ENCODE measurements around the gene DDC.
"Not testable (repeated sequence)": the region's sequence is repeated elsewhere in the genome, so short reads cannot be mapped to it uniquely, and the experiment has no call there.

The DDC gene

DNA sequence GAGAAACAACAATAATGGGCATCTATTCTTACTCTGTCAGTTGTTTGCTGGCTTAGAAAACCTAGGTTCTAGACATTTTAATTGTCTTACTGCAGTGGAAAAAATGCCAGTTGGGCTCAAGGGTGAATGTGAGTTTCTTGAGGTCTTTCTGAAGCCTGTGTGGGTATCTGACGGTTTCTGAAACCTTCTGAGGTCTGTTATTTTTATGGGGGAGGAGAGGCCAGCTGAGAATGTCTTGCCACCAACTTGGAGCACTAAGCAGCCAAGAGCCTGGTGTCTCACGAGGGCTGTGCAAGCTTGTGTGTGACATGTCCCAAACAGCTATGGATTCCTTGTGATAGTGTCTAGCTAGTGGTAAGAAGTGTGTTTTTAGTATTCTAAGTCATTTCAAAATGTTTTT, 24.2 kb upstream of the DDC start:
- DNase-seq (ENCODE audit: low spot score), result no peak

DNA sequence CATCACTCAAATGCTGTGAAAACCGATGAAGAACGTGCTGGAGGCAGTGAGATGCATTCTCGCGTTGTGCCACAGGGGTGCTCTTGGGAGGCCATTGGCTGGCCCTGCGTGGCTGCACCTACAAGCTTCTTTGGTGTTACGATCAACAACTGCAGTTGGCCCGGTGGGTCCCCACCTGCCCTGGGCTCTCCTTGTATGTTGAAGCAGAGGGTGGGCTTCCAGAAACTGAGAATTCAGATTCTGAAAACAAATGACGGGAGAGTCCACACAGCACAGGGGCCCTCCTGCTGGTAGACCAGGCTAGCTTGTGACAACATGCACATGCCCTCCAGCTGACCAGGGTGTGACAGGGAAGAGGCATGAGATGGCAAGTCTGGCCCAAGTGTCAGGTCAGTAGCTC, 23.7 kb upstream of the DDC start:
- no peak for DNase-seq (ENCODE audit: low spot score)

DNA sequence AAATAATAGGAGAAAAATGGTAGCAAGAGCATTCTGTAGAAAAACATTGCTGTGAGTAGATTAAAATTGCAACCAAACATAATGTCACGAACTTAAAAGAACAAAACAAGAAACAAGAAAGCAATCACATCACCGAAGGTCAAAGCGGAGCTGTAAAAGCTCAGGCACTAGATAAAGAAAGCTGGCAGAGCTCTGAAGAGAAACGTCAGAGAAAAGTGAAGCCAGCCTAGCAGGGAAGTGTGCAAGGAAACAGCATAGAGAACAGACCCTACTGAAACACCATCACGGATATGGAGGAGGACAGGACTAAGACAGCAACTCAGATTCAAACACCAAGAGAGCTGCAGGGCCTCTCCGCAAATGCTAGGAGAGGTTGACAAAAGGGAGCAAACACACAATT, 22.5 kb upstream of the DDC start:
- no peak for DNase-seq (ENCODE audit: low spot score)

DNA sequence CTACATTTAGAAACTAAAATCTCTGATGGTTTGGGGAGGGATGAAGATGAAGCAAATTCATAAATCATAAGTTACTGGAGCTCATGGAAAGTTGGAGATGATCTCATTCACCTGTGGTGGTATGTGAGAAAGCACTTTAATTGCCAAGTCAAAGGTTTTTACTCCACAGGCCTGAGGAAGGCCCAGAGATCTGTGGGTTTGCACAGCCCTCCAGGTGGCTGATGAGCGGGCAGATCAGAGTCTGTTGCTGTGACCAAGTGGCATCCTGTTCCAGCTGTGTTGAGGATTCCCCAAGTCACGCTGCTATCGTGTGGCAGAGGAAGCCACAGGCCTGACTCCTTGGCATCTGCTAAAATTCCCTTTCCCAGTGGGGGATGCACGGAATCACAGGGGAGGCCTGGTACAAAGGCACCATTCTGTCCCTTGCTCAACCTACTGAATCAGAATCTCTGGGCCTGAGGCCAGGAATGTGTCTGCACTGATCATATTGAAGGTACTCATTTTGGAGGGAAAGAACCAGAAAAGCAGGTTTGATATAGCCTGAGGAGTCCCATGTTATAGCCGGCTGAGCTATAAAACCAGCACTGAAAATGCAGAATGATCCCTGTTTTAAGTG, 19.7 kb upstream of the DDC start:
- DNase-seq (ENCODE audit: low spot score), result no peak

DNA sequence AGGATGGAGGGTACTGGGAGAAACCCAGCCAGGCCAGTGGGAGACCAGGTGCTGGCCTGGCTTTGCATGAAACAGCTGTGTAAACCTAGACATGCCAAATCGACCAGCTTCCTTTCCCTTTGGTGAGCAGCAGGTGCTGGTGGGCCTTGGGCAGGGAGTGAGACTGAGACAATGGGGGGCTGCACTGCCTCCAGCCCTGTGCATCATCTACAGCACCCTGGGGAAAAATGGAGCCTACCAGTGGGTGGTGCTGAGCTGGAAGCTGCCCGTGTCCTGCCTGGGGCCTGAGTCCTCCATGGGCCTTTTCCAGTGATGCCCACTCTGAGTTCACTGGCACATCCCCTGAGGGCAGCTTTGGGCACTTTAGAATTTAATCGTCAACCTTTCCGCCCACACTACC, 19.2 kb upstream of the DDC start:
- DNase-seq (ENCODE audit: low spot score), result no peak

DNA sequence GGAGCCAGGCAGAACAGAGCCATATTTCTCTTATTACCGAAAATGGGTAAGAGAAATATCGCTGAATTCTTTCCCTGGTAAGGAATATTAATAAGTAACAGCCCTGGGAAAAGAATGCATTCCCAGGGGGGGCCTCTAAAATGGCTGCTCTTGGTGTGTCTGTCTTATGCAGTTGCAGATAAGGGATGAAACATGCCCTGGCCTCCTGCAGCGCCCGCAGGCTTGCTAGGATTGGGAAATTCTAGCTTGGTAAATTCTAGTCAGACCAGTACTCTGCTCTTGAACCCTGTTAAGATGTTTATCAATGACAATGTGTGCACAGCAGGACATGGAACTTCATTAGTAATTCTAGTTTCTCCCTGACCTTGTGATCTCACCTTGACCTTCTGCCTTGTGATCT, 18.1 kb upstream of the DDC start:
- not testable (repeated sequence) for DNase-seq (ENCODE audit: low spot score)

DNA sequence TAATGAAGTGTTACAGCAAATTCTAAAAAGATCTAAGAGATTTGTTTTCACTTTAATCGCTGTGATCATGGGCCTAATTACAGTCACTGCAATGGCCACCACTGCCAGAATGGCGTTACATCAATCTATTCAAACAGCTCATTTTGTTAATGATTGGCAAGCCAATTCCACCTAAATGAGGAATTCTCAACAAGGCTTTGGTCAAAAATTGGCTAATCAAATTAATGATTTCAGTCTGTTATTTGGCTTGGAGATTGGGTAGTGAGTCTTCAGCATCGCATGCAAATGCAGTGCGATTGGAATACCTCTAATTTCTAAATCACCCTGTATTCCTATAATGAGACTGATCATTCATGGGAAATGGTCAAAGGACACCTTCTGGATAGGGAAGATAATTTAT, 17.1 kb upstream of the DDC start:
- DNase-seq (ENCODE audit: low spot score), result not testable (repeated sequence)

DNA sequence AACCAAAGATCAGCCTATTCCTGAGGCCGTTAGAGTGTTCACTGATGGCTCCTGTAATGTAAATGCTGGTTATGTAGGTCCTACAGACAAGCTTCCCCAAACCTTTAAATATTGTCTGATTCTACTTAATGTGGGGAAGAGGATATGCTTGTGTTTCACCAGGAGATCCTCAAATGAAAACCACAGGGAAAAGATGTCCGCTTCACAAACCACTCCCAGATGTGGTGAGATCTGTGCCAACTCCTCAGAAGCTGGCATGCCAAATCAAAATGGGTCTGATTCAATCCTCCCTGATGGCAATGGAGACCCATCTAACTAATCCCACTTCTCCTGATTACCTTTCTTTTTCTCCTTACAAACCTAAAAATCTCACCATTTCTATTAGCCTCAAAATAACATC, 15.5 kb upstream of the DDC start:
- not testable (repeated sequence) for DNase-seq (ENCODE audit: low spot score)

DNA sequence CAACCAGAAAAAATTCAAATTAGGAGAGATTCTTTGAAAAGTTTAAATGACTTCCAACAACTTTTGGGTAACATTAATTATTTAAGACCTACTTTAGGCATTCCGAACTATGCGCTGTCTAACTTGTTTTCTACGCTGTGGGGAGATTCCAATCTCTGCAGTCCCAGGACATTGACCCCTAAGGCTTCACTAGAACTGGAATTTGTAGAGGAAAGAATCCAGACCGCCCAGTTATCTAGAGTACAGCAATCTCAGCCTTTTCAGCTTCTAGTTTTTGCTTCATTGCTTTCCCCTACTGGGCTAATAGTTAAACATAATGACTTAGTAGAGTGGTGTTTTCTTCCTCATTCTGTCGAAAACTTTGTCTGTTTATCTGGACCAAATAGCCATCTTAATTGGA, 14.9 kb upstream of the DDC start:
- no peak for DNase-seq (ENCODE audit: low spot score)

DNA sequence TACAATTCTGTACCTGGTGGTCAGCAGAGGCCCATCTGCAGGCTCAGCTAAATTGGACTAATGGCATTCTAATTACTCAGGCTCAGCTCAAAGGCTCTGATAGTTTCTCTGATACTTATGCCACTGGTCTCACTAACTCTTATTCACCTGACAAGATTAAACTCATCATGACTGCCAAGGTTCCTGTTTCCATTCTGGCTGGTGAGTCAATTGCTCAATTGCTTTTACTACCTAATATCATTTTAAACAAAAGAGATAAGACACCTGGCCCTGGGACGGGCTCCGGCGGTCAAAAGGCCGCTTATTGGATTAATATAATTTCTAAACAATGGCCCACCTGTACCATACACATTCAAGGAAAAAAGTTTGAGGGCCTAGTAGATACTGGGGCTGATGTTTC, 12.9 kb upstream of the DDC start:
- DNase-seq (ENCODE audit: low spot score), result not testable (repeated sequence)

DNA sequence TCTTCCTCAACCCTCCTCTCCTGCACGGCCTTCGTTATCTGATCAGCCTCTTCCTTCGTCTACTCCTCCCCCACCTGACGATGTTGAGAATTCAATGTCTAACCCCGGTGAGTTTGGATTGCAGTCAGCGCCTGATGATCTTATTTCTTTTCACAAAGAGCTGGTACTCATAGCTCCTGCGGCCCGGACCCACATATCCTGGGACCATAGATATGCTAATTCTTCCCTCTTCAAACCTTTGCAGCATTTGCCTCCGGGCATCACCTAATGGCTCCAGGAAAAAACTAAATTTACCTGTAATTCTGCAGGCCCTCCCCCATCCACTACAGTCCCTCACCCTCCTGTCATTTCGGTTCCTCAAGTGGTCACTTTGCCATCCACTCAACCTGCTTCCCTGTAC, 12.4 kb upstream of the DDC start:
- DNase-seq (ENCODE audit: low spot score), result no peak

DNA sequence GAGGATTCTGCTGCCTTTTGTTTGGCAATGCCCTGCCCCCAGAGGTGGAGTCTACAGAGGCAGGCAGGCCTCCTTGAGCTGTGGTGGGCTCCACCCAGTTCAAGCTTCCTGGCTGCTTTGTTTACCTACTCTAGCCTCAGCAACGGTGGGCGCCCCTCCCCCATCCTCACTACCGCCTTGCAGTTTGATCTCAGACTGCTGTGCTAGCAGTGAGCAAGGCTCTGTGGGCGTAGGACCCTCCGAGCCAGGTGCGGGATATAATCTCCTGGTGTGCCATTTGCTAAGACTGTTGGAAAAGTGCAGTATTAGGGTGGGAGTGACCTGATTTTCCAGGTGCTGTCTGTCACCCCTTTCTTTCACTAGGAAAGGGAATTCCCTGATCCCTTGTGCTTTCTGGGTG, 11.2 kb upstream of the DDC start:
- not testable (repeated sequence) for DNase-seq (ENCODE audit: low spot score)

DNA sequence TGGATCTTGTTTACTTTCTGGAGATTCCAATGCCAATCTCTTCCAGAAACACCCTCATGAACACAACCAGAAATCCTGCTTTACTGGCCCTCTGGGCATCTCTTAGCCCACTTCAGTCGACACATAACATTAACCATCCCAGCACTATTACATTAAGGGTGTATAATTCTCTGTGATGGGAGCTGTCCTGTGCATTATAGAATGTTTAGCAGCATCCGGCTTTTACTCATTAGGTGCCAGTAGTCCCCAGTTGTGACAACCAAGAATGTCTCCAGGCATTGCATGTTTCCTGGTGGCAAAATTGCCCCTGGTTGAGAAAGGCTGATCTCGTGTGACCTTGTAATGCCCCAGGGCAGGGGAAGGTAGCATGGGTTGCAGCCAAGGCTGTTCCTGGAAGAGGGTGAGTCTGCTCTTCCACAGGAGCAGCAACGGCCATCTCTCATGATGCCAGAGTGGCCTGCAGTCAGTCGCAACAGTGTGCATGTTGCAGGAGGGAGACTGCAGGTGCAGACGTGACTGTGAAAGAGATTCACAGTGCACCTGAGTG, 2.6 kb upstream of the DDC start:
- no peak for DNase-seq (ENCODE audit: low spot score)

DNA sequence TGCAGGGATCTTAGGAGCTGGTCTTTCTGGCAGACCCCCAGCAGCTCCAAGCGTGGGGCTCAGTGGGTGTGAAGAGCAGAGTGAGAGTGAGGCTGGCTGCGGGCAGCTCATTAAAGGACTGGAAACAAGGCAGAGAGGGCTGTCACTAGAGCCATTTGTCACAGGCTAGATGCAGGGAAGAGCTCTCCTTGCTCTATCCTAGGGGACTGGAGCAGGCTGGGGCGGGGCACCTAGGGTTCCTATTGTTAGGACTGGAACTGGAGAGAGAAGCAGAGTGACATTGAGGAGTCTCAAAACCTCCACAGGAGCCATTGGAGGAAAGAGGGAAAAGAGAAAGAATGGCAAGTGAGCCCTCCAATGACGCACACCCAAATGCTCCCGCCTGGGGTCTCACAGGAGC, 772 bp upstream of the DDC start:
- no peak for DNase-seq (ENCODE audit: low spot score)

DNA sequence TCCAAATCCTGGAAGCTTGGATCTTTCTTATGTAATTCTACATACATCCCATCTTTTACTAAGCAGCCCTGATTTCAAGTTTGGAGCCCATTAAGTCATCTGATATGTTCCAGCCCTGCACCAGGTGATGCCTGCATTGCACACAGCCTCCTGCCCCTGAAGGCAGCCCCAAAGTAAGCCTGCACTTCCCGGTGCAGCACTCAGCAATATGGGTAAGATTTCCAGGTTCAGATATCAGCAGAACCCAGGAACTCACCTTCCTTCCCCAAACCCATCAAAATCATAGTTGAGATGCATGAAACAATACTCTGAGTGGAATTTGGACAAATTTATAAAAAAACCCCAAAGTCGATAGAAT, 333 bp upstream of the DDC start:
- no peak for DNase-seq (ENCODE audit: low spot score)

DNA sequence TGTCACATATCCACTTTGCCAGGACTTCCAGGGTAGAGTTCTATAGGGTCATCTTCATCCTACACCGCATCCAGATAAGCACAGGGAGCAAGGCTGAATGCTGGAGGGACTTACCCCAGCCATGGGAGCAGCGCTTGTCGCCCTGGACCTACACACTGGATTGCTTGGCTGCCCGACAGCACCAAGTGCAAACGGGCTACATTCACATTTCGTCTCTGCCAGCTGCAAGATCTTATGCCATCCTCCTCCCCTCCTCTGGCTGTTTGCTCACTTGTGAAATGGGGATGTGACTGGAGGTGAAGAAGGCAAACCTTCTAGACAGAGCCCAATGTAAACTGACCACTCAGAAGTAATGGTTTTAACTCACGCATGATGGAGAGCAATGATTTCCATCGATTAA, 1.0 kb downstream of the DDC start:
- DNase-seq (ENCODE audit: low spot score), result no peak

DNA sequence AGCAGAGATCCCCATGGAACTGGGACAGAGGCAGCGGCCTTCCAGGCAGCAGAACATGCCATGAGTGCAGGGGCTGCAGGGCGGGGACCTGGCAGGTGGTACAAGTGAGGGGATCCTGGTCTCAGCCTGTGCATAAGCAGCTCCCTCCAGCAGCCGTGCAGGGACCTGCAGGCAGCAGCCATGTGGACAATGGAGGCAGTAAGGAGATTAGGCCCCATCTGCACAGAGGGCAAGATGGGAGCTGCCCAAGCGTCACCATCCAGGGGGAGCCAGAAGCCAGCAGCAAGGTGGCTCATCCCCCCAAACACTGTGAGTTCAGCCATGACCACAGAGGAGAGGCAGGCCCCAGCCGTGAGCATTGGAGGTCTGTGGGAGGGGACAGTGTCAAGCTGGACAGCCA, 3.1 kb downstream of the DDC start:
- no peak for DNase-seq (ENCODE audit: low spot score)

DNA sequence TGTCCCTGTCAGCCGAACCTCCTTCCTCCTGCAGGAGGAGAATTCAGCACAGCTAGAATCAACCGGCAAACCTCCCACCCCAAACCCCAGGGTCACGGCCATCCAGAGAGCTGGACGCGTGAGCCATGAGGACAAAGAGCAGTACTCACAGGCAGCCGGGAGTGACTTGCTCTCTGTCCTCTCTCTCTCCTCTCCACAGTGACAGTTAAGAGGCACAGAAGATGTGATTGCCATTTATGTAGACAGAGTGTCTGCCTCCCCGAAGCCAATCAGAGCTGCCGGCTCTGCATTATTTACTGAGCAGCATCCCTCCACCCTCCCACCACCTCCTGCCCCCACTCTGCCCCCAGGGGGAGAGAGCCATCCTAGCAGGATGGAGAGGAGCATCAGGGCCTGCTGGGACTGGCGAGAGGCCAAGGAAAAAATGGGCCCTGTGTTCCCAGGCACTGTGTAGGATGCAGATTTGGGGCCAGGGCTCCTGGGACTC, 4.3 kb downstream of the DDC start:
- no peak for DNase-seq (ENCODE audit: low spot score)

DNA sequence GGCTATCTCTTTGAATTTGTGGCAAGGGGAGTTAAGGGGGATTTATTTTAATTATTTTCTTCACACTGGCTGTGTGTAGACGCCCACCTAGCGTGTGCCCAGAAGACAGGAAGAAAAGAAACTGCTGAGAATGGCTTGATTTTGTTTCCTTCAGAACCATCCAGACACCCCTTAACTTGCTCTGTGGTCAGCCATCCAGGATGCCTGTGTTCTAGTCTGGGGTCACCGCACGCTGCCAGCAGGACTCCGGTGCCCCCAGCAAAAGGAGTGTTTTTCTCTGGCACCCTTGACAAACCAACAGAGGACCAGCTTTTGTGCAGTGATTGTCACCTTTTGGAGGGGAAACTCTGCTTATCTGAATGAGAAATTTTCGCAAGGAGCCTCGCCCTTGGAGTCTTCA, 5.3 kb downstream of the DDC start:
- DNase-seq (ENCODE audit: low spot score), result no peak

DNA sequence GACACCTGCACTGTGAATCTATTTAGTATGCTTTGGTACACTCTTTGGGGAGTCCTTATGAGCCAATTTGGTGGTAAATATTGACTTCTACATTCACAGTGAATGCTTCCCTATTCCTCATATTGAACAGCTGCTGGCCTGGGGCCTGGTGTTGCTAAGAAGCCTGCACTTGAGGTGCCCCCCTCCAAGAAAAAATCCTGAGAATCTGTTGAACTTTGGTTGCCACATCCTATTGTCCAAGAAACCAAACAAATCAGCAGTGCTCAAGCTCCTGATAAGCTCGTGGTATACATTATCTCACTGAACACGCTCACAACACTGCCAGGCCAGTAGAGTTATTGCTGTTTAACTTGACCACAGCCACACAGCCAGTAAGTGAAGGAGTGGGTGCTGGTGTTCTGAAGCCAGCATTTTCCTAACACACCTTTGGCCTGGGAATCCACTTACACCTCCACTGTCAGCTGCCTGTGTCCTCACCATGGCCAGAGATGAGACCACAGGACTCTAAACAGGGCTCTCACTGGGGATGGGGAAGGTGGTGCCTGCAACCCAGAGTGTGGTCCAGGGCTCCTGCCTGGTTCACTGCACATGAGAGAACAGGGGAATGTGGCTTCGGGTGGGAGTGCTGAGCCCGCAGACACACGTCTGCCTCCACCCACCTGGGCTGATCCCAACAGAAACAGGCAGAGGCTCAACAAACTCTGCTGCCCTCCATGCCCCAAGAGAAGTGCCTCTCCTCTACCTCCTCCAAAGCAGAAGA, 6.7 kb downstream of the DDC start:
- no peak for DNase-seq (ENCODE audit: low spot score)

DNA sequence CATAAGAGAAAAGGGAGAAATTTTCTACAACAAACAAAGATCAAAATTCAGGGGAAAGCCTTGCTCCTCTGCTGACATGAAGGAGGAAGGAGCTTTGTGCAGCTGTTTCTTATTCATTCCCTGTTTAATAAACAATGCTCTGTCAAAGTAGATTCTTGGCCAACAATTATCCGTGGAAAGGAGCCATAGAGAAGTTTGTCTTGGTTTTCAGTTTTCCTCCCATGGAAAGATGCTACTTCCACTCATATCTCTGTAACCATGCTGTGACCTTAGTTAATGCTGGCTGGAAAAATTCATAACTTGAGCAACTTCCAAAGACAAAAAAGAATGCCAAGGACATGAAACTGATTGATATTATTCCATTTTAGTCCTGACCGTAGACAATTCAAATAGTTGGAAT, 8.1 kb downstream of the DDC start:
- no peak for DNase-seq (ENCODE audit: low spot score)

DNA sequence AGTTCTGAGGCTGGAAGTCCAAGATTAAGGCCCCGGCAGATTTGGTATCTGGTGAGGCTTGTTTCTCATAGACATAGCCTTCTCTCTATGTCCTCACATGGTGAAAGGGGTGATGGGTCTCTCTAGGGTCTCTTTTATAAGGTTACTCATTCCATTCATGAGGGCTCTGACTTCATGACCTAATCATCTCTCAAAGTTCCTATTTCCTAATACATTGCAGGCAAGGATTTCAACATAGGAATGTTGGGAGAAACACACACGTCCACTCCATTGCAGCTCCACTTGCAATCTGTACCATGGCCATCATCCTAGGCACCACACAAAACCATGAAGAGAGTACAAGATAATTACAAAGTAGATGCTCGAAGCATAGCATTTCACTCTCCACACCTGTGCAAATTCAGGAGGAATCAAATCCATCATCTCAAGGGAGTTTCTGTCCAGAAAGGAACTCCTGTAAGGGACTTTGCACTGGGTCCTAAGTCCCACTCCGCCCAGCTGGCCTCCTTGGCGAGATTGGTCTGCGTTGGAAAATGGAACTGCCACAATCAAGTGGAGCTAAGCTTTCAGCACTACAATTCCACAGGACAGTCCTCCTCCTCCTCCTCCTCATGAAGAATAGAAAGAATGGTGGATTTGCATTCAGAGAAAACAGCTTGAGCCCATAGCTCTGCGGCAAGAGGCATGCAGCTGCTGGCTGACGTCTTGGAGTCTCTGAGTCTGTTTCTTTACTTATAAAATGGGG, 8.8 kb downstream of the DDC start:
- no peak for DNase-seq (ENCODE audit: low spot score)

DNA sequence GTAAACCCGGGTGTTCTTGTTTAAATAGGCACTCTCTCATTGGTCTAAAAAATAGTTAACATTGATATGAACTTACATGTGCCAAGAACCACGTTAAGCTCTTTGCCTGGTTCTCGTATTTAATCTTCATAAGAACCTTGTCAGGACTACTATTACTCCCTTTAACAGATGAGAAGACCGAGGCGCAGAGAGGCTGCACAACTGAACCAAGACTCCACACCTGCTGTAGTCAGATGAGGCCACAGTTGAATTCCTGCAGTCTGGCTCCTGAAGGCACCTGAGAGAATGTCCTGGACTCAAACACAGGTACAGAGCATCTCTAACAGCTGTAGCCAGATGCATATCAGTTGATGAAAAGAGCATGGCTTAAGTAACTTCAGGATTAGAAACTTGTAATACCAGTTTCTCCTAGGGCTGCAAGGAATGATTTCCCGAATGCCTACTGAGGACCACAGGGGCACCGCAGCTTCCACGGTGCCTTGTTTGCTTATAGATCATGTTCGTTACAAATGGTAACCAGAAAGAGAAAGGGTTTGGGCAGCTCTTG, 9.5 kb downstream of the DDC start:
- DNase-seq (ENCODE audit: low spot score), result no peak

All from AG08396 (cell line).